ENCODE results near the gene DDX28.

DDX28 gene, protein sequence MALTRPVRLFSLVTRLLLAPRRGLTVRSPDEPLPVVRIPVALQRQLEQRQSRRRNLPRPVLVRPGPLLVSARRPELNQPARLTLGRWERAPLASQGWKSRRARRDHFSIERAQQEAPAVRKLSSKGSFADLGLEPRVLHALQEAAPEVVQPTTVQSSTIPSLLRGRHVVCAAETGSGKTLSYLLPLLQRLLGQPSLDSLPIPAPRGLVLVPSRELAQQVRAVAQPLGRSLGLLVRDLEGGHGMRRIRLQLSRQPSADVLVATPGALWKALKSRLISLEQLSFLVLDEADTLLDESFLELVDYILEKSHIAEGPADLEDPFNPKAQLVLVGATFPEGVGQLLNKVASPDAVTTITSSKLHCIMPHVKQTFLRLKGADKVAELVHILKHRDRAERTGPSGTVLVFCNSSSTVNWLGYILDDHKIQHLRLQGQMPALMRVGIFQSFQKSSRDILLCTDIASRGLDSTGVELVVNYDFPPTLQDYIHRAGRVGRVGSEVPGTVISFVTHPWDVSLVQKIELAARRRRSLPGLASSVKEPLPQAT

DNA sequence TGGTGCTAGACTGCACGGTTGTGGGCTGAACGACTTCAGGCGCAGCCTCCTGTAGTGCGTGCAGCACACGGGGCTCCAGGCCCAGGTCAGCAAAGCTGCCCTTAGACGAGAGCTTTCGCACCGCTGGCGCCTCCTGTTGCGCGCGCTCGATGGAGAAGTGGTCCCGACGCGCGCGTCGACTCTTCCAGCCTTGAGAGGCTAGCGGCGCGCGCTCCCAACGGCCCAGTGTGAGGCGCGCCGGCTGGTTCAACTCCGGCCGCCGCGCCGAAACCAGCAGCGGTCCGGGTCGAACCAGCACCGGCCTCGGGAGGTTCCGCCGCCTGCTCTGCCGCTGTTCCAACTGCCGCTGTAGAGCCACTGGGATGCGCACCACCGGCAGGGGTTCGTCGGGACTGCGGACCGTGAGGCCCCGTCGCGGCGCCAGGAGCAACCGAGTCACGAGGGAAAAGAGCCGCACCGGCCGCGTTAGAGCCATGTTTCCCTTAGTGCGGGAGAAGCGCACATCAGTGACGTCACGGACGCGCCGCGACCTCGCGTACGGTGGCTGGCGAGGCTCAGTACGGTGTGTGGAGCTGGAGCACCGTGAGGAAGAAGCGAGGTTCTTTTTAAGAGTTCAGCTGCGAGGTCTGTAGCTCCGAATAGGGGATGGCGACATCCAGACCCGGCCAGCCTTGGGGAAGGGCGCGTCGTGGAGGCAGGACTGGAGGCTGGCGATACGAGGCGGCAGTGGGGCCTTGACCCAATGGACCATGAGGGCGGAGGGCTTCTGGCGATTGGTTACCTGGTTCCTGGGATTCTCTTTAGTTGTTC, at the start of gene DDX28, which contains the start of gene DUS2:
TSS of gene DDX28 (minus strand) at position 505 of the 810 bp plus-strand sequence. CDS start at position 475, 30 bp downstream.
TSS of gene DUS2 (plus strand) at position 557 of the 810 bp plus-strand sequence. CDS start 14,740 bp downstream, outside the sequence.
- DNase-seq, result peak; percentile 90 to 95

DNA sequence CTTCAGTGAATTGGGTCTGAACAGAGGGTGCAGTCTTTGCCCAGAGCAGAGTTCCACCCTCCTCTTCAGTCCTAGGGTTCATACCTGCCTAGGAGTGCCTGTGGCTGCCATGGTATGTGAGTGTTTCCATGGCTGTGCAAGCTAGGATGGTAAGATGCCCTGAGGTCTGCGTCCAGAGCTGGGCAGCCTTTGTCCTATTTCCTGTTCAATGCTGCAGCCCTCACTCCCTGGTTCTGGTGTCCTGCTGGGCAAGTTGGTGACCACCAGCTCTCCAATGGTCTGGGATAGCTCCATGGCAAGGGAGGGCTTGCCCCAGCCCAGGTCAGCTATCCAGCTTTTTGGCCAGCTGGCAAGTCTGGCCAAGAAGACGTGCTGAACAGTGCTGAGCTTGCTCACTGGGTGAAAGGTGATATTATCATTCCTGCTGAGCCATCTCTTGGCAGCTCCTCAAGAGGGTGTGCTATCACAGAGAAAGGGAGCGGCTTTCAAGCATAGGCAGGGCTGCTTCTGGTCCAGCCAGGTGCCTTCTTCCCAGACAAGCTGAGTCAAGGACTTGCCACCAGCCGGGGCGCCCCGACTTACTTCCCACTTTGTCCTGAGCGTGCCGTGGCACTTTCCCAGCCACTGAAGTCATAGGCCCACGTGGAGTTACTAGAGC, 49.1 kb upstream of the DDX28 start:
- no peak for DNase-seq

DNA sequence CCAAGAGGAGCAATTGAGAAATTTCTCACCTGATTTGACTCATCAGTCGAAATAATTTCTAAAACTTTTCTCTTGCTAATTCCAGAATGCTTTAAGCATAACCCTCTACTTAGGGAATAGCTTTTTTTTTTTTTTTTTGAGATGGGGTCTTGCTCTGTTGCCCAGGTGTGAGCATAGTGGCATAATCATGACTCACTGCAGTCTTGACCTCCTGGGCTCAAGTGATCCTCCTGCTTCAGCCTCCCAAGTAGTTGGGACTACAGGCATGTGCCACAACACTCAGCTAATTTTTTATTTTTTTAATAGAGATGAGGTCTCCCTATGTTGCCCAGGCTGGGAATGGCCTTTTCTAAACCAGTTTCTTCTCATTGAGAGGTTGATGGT, 48.5 kb upstream of the DDX28 start:
- DNase-seq, result no peak

DNA sequence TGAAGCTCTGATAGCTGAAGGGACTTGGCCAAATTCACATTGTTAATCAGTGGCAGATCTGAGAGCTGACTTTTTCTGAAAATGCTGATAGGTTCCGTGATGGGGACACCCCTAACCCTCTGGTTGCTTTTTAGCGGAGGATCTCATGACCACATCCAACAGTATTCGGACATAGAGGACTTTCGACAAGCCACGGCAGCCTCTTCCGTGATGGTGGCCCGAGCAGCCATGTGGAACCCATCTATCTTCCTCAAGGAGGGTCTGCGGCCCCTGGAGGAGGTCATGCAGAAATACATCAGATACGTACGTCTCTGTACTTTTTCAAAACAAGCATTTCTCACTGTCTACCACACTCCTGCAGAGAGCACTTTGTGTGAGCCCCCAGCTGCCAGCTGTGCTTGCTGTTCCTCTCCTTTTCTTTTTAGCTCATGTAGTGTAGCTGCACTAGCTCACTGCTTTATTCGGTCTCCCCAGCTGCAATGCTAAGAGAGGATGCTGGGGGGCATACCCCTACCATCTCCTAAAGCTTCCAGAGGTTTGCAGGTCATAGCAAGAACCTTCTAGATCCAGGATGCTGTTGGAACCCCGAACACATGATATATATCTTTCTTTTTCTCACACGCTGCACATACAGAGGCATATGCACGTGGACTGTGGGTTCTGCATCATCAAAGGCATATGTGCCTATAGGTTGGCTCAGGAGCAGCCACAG, 47.9 kb upstream of the DDX28 start:
- DNase-seq, result no peak

DNA sequence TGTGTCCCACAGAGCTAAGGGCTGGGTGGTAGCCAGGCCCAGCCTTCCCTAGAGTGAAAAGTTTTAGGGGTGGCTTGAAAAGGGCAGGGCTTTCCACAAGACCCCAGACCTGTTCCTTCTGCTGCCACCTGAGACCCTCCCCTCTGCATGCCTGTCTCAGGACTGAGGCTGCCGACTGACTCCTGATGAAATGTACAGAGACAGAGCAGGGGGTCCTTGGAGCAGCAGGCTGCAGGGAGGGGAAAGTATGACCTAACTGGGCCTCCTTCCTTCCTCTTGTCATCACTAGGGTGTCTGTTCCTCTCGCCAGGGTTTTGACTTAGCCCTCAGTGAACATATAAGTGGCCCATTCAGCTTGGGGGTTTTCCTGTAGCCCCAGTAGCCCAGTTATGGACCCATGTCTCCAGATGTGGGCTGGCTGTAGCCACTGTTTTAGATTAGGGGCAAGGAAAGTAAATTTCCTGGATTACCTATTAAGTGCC, 47.3 kb upstream of the DDX28 start:
- DNase-seq, result peak in 1 of 2 donors; percentile 35

DNA sequence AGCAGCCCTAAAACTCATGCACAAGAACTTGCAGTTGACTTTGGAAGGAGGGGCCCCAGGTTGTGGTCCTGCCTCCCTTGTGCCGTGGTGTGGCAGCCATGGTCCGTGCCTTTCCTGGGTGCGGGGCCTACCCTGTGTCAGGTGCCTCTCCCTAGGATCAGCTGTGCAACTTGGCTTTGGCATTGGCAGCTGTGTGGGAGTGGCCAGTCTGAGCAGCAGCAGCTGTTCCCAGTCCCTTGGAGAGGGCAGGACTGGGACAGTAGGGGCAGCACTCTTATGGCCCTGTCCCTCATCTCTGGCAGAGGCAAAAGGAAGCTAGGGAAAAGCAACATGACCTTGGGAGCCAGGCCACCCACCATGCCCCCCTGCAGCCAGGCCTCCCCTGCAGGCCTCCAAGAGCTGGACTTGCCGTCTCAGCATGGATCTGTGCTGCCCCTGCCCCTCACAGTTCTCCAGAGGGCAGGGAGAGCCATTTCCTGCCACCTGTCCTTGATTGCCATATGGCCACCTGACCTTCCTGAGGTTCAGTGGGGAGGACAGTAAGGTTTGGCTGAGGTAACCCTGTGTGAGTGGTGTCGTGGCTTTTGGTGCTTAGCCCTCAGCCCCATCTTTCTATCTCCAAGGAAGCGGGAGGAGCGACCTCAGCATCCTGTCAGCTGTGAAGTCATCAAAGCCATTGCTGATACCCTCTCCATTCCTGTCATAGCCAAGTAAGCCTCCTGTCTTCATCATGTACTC, 46.6 kb upstream of the DDX28 start:
- DNase-seq, result peak in 1 of 2 donors; percentile 67

DNA sequence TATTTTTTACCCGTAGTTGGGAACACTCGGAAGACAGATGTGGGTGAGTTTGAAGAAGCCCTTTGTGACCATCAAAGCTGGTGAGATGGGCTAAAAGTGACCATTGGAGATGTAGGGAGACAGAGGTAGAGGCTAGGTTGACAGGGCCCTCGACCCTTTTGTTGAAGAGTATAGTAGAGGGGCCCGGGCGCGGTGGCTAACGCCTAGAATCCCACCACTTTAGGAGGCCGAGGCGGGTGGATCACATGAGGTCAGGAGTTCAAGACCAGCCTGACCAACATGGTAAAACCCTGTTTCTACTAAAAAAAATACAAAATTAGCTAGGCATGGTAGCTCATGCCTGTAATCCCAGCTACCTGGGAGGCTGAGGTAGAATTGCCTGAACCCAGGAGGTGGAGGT, 45.9 kb upstream of the DDX28 start:
- DNase-seq, result no peak

DNA sequence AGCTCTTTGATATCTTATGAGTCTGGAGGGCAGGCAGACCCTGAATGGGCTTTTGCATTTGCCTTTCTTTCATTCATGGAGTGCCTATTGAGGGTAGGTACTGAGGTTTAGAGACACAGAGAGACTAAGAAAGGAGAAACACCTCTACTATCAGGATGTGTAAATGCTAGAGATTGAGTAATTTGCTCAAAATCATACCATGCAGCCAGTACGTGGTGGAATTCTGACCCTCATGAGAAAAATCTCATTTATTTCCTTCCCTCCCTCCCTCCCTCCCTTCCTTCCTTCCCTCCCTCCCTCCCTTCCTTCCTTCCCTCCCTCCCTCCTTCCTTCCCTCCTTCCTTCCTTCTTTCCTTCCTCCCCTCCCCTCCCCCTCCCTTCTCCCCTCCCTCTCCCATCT, 43.7 kb upstream of the DDX28 start:
- no peak for DNase-seq

DNA sequence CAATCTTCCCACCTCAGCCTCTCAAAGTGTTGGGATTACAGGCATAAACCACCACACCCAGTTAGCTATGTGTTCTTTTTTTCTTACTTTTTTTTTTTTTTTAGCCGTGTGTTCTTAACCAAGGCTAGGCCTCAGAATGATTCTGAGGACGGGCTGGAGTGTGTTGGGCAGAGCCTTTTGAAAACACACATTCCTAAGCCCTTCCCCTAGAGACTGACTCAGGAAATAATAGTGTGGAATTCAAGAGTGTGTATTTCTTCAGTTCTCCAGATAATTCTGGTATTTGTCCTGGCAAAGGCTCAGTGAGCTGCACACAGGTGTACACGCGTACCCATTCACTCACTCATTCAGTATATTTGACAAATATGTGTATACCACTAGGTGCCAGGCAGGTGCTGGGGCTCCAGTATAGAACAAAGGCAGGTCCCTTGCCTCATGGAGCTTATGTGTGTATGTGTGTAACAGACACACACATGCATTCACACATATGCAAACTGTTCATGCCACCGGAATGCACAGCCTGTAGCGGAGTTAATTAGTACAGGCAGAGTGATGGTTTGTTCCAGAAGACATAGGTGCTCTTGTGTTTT, 42.8 kb upstream of the DDX28 start:
- DNase-seq, result no peak

DNA sequence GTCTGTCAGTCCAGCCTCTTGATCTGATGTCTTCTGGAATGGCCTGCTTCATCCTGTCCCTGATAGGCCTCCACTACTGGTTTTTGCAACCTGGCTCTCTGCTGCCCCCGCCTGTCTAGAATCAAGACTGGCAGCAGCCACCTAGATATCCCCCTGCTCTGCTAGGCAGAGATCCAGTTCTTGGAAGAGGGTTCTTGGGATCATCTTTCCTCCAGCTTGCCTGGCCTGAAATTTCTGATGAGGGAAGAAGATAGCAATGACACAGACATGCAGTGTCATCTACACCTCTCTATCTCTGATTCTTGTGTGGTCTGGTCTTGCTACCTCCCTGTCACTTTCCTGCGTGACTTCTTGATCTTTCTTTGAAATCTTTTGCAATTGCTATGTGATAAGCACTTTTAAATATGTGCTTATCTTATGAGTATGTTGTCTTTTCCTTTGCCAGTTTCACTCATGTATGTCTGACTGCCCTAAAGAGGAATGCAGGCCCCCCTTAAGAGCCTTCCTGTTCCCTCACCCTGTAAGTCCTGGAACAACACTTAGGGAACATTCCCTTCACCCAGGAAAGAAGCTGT, 41.8 kb upstream of the DDX28 start:
- DNase-seq, result peak; percentile 73 to 81

DNA sequence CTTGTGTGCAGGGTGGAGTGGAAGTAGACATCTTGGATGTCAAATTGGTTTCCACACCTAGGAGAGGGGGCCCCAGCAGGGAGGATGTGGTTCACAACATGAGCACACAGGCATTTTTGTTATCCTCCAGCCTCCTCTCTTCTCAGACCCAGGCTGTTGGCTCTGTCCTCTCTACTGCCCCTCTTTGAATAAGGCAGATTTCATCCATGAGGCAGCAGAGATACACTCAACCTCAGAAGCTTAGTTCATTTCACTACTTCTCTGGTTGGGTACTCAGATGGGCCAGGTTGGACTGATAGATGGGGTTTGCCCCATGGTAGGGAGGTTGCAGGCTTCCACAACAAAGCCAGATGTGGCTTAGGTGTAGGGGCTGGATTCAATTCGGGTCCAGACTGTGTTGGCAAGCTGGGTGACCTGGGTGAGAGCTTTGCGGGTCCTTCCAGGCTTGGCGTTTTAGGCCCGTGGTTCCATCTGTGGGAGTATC, 39.9 kb upstream of the DDX28 start:
- DNase-seq, result peak in 1 of 2 donors; percentile 56

DNA sequence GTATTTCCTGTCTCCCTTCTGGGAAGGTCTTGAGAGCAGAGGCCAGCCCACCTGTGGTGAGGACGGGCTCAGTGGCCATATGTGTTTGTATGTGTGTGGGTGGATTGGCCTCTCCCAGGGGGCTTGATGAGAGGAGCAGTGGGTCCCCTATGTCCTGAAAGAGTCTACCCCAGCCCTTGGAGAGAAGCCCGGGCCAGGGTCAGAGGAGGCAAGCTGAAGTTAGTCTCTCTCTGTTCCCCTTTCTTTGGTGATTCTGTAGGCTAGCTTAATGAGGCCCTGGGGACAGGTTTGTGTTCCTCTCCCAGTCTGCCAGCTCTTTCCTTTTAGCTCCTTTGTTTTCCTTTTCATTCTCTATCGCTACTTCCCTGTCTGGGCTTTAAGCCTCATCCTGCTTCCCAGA, 38.4 kb upstream of the DDX28 start:
- no peak for DNase-seq

DNA sequence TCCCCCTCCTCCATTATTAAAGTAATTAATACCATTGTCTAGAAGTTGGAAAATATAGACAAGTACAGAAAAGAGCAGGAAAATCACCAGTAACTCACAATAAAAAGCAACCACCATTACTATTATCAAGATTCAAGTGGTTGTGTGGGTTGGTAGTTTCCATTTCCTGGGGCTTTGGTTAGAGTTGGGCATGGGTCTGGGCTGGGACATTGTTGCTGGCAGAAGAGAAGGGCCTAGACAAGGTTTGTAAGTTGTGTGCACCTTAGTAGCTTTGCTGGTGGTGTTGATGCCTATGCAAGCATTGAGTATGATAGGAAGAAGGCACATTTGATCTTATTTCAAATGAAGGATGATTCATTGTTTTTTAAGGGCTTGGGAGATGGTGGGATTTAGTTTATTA, 36.8 kb upstream of the DDX28 start:
- DNase-seq, result no peak

DNA sequence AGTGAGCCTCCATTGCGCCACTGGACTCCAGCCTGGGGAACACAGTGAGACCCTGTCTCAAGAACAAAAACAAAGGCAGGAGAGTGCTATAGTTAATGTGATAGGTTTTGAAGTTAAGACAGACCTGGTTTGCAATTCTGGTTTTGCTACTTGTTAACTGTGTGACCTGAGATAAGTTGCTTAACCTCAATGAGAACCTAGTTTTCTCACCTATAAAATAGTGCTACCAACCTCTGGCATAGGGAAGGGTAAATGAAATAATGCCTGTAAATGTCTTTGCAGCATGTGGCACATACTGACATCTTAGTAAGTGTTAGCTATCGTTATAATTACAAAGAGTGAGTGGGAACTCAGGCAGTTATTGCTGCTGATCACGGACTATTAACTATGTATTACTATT, 32.4 kb upstream of the DDX28 start:
- DNase-seq, result no peak

DNA sequence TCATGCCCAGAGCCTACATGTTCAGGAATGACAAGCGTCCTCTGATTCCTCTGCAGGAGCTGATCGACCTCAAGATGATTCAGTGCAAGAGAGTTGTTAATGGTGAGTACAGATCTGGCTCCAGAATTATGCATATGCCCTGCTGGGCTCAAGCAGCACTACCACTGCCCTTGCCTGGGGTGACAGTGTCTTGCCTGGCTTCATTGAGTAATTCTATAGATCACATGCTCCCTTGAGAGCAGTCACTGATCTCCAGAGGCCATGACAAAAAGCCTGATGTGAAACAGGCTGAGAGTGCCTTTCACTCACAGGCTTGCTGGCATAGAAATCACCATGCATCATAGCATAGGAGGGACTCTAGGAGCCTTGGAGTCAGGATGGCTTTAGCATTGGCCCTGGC, 26.4 kb upstream of the DDX28 start:
- no peak for DNase-seq

DNA sequence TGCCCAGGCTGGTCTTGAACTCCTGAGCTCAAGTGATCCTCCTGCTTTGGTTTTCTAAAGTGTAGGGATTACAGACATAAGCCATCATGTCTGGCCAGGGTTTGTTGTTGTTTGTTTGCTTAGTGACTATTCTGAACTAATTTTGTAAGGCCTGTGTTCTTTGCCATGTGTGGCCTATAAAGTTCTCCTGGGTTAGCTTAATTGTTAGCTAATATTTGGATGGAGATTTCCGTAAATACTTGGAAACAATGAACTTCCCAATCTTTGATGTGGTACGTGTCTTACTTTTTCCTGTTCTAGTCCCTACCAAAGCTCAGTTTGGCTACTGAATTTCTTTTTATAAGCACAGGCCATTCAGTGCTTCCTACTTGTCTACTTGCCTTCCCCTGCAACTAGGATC, 25.0 kb upstream of the DDX28 start:
- no peak for DNase-seq

DNA sequence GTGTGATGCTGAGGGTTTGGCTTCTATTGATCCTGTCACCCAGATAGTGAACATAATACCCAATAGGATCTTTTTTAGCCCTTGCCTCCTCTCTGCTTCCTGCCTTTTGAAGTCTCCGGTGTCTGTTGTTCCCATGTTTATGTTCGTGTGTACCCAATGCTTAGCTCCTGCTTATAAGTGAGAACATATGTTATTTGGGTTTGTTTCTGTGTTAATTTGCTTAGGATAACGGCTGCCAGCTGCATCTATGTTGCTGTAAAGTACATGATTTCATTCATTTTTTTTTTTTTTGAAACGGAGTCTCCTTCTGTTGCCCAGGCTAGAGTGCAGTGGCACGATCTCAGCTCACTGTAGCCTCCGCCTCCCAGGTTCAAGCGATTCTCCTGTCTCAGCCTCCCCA, 23.1 kb upstream of the DDX28 start:
- DNase-seq, result no peak

DNA sequence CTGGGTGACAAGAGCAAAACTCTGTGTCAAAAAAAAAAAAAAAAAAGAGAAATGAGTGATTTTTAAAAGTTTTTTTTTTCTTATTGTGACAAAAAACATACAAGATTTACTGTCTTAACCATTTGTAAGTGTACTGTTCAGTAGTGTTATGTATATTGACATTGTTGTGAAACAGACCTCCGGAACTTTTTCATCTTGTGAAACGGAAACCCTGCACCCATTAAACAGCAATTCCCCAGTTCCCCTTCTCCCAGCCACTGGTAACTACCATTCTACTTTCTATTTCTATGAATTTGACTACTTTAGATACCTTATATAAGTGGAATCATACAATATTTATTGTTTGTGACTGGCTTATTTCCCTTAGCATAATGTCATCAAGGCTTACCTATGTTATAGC, 18.8 kb upstream of the DDX28 start:
- DNase-seq, result no peak

DNA sequence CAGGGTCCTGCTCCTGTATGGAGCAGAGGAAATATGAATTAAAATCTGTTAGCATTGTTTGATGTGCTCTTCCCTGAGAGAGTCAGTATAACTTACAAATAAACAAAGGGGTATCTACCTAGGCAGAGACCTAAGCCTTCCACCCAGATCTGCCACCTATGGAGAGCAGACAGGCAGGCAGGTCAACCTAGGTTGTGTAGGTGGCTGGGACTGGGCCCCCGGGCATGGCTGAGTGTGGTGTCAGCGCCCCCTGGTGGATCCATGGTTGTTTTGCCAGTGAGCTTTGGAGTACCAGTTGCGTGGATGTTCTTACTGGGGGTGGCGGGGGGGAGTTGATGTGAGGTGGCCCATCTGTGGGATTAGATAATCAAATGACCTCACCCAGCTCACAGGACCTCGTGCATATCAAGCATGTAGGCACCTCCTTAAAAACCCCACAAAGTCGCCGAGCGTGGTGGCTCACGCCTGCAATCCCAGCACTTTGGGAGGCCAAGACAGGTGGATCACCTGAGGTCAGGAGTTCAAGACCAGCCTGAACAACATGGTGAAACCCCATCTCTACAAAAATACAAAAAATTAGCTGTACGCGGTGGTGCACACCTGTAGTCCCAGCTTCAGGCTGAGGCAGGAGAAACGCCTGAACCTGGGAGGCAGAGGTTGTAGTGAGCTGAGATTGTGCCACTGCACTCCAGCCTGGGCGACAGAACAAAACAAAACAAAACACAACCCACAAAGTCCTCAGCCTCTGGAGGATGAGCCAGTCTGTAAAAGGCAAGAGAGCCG, 17.7 kb upstream of the DDX28 start:
- DNase-seq, result peak; percentile 87 to 92
